Upper lobe of left lung (tissue), 4 donors: ENCODE data around the gene CUL7.

Experiments
- CTCF ChIP-seq, 6 experiments: fragments of 450-650 bp in 4 of 6; fragments of 200-600 bp in 2 of 6; sonication (generic) in 2 of 6; IDR thresholded peaks; one replicate each; pipeline ENCODE4 v1.5.1; 2016 to 2019; ENCODE audit warnings: antibody characterized with exemption in 6 of 6
- EP300 ChIP-seq, 4 donors: sonication (generic); formaldehyde crosslinking; IDR thresholded peaks; one replicate each; pipeline ENCODE4 v1.5.1; 2017; ENCODE audit warnings: antibody characterized with exemption in 4 of 4, control low read depth in 2 of 4
- POLR2A ChIP-seq, 4 donors: fragments of 450-650 bp; IDR thresholded peaks; one replicate each; pipeline ENCODE4 v1.5.1; 2016 to 2017; ENCODE audit warnings: antibody characterized with exemption in 4 of 4, mild to moderate bottlenecking in 2 of 4
- POLR2AphosphoS5 ChIP-seq, 2 donors: sonication (generic); formaldehyde crosslinking; IDR thresholded peaks; one replicate each; pipeline ENCODE4 v1.5.1; 2017; ENCODE audit warnings: antibody characterized with exemption in 2 of 2

GRCh38 chr6:43078691-43079090 lies 25.0 kb upstream of the CUL7 start:
- TF ChIP-seq EP300 (IDR thresholded peaks at IDR 0.05) (no peak), CTCF (IDR thresholded peaks at IDR 0.05) (no peak), POLR2A (IDR thresholded peaks at IDR 0.05) (no peak), POLR2AphosphoS5 (IDR thresholded peaks at IDR 0.05) (no peak)
